ENCODE results near the gene LGR6.

DNA sequence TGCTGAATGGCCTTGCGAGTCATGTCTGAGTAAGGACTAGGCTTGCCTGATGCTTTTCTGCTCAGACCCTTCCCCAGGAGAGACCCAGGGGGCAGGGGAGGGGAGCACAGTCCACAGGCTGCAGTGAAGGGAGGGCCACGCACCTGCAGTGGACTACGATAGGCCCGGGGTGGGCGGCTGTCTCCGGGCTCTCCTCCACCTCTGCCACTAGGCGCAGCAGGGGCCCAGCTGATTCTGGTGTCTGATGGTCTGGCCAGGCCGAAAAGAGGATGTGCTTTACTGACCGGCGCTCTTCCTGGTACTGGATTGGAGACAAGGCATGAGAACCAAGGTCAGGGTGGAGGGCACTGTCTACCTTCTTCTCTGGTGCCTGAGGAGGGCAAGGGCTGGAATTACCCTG is 41.2 kb upstream of the LGR6 start:
- TF ChIP-seq GATA2 (IDR thresholded peaks at IDR 0.05; ENCODE audit: low read depth, low read length): no peak
- no peak for TF ChIP-seq GATA3 (IDR thresholded peaks at IDR 0.05; ENCODE audit: low read depth, low read length)

Data from SH-SY5Y (cell line).